SK-N-SH treated with all-trans-retinoic acid at 6 μM for 48 hours (cell line): ENCODE measurements around the gene HLCS.
"Not testable (repeated sequence)": the region's sequence is repeated elsewhere in the genome, so short reads cannot be mapped to it uniquely, and the experiment has no call there.

Experiments
- ATAC-seq: fragments of 200-7000 bp; cut with Tn5 transposase; 3 replicates; pipeline ENCODE4 v1.9.1; 2020; ENCODE audit warnings: mild to moderate bottlenecking, moderate library complexity
- ARNTL ChIP-seq: fragments of 450-650 bp; formaldehyde crosslinking; IDR thresholded peaks from 2 replicates; pipeline ENCODE4 v1.5.0; 2020; ENCODE audit warnings: low read depth, mild to moderate bottlenecking, moderate library complexity, borderline replicate concordance
- BACH2 ChIP-seq: fragments of 250-450 bp; sonication (Bioruptor Pico); IDR thresholded peaks from 2 replicates; pipeline ENCODE4 v1.9.0; 2021; ENCODE audit warnings: mild to moderate bottlenecking, borderline replicate concordance
- CREB5 ChIP-seq: fragments of 250-450 bp; sonication (Bioruptor Pico); IDR thresholded peaks from 2 replicates; pipeline ENCODE4 v1.5.1; 2020; ENCODE audit warnings: low read depth, mild to moderate bottlenecking, moderate library complexity
- CSDC2 ChIP-seq: fragments of 250-450 bp; sonication (Bioruptor Pico); IDR thresholded peaks from 2 replicates; pipeline ENCODE4 v1.5.0; 2020; ENCODE audit warnings: mild to moderate bottlenecking, moderate library complexity
- ESRRG ChIP-seq: fragments of 250-450 bp; sonication (Bioruptor Pico); IDR thresholded peaks from 2 replicates; pipeline ENCODE4 v1.6.1; 2021; ENCODE audit warnings: mild to moderate bottlenecking
- ISL1 ChIP-seq: fragments of 250-450 bp; sonication (Bioruptor Pico); IDR thresholded peaks from 2 replicates; pipeline ENCODE4 v2.1.2; 2022; ENCODE audit warnings: mild to moderate bottlenecking, moderate library complexity
- PATZ1 ChIP-seq: fragments of 250-450 bp; sonication (Bioruptor Pico); IDR thresholded peaks from 2 replicates; pipeline ENCODE4 v1.8.0; 2020; ENCODE audit warnings: mild to moderate bottlenecking, moderate library complexity, borderline replicate concordance
- POU6F1 ChIP-seq: fragments of 250-450 bp; sonication (Bioruptor Pico); IDR thresholded peaks from 2 replicates; pipeline ENCODE4 v1.8.0; 2021; ENCODE audit warnings: low read depth, mild to moderate bottlenecking, moderate library complexity, borderline replicate concordance
- PPARA ChIP-seq: fragments of 250-450 bp; sonication (Bioruptor Pico); IDR thresholded peaks from 2 replicates; pipeline ENCODE4 v1.5.0; 2020; ENCODE audit warnings: mild to moderate bottlenecking, borderline replicate concordance
- RARB ChIP-seq: fragments of 250-450 bp; sonication (Bioruptor Pico); IDR thresholded peaks from 2 replicates; pipeline ENCODE4 v1.8.0; 2021; ENCODE audit warnings: mild to moderate bottlenecking, moderate library complexity
- SNAI2 ChIP-seq: fragments of 250-450 bp; sonication (Bioruptor Pico); IDR thresholded peaks from 2 replicates; pipeline ENCODE4 v1.5.0; 2020; ENCODE audit warnings: mild to moderate bottlenecking, moderate library complexity
- TCF4 ChIP-seq: fragments of 250-450 bp; sonication (Bioruptor Pico); IDR thresholded peaks from 2 replicates; pipeline ENCODE4 v1.8.0; 2021; ENCODE audit warnings: mild to moderate bottlenecking, moderate library complexity, borderline replicate concordance
- TOX ChIP-seq: fragments of 250-450 bp; sonication (Bioruptor Pico); IDR thresholded peaks from 2 replicates; pipeline ENCODE4 v1.8.0; 2021; ENCODE audit warnings: mild to moderate bottlenecking, moderate library complexity, borderline replicate concordance
- TSHZ2 ChIP-seq: fragments of 250-450 bp; sonication (Bioruptor Pico); IDR thresholded peaks from 2 replicates; pipeline ENCODE4 v1.5.0; 2020; ENCODE audit warnings: mild to moderate bottlenecking, moderate library complexity
- ZC3H10 ChIP-seq: fragments of 250-450 bp; sonication (Bioruptor Pico); IDR thresholded peaks from 2 replicates; pipeline ENCODE4 v1.5.1; 2021; ENCODE audit warnings: mild to moderate bottlenecking, moderate library complexity
- ZFP3 ChIP-seq: fragments of 250-450 bp; sonication (Bioruptor Pico); IDR thresholded peaks from 2 replicates; pipeline ENCODE4 v1.5.0; 2020; ENCODE audit warnings: mild to moderate bottlenecking, moderate library complexity
- ZNF565 ChIP-seq: fragments of 450-650 bp; formaldehyde crosslinking; conservative IDR thresholded peaks from 2 replicates; pipeline ENCODE4 v1.5.0; 2020; ENCODE audit warnings: low read depth, mild to moderate bottlenecking, moderate library complexity
- ZNF70 ChIP-seq: fragments of 450-650 bp; formaldehyde crosslinking; IDR thresholded peaks from 2 replicates; pipeline ENCODE4 v1.5.0; 2020; ENCODE audit warnings: mild to moderate bottlenecking, moderate library complexity
- ZNF8 ChIP-seq: fragments of 450-650 bp; formaldehyde crosslinking; IDR thresholded peaks from 2 replicates; pipeline ENCODE4 v1.5.0; 2020; ENCODE audit warnings: mild to moderate bottlenecking, moderate library complexity

HLCS gene

GRCh38 chr21:37001441-37001840 lies 35.0 kb upstream of the HLCS start:
- ATAC-seq: peak; percentile 61; the same call in 2 of the 3 replicates
- no peak for TF ChIP-seq TOX
- TF ChIP-seq CSDC2 (CRISPR knock-in tag): no peak
- TF ChIP-seq PATZ1 (CRISPR knock-in tag): no peak
- TF ChIP-seq CREB5: no peak
- no peak for TF ChIP-seq SNAI2 (CRISPR knock-in tag)
- no peak for TF ChIP-seq ISL1 (CRISPR knock-in tag)
- TF ChIP-seq ESRRG (CRISPR knock-in tag): no peak
- no peak for TF ChIP-seq ZNF565
- TF ChIP-seq ZNF8 (CRISPR knock-in tag): no peak

GRCh38 chr21:37000381-37000780 lies 33.9 kb upstream of the HLCS start:
- ATAC-seq: no peak; the same call in 2 of the 3 replicates
- no peak for TF ChIP-seq SNAI2 (CRISPR knock-in tag)
- TF ChIP-seq PATZ1 (CRISPR knock-in tag): no peak
- TF ChIP-seq BACH2: no peak
- TF ChIP-seq ARNTL: no peak
- no peak for TF ChIP-seq RARB (CRISPR knock-in tag)
- TF ChIP-seq ZNF565: no peak
- TF ChIP-seq PPARA (CRISPR knock-in tag): no peak
- no peak for TF ChIP-seq CREB5

- TF ChIP-seq ZC3H10 (CRISPR knock-in tag): no peak
- TF ChIP-seq PPARA (CRISPR knock-in tag): no peak
- TF ChIP-seq CREB5: no peak
- TF ChIP-seq BACH2: no peak
- no peak for TF ChIP-seq ZNF565
- no peak for TF ChIP-seq TSHZ2 (CRISPR knock-in tag)
- TF ChIP-seq PATZ1 (CRISPR knock-in tag): no peak
- no peak for TF ChIP-seq RARB (CRISPR knock-in tag)
- no peak for TF ChIP-seq ZFP3
- TF ChIP-seq TCF4: no peak
- no peak for TF ChIP-seq ISL1 (CRISPR knock-in tag)
- TF ChIP-seq POU6F1 (CRISPR knock-in tag): no peak
- TF ChIP-seq ZNF70 (CRISPR knock-in tag): no peak
- ATAC-seq: no peak
Measured at GRCh38 chr21:36999131-36999898, 32.8 kb upstream of the HLCS start.

GRCh38 chr21:36995285-36995684 lies 28.8 kb upstream of the HLCS start:
- ATAC-seq: not testable (repeated sequence)
